Right kidney (tissue), 9 donors: Measurements from ENCODE around the gene TMEM236.
"Not testable (repeated sequence)": the region's sequence is repeated elsewhere in the genome, so short reads cannot be mapped to it uniquely, and the experiment has no call there.

ENCODE experiments used
- DNase-seq: peaks from one replicate; pipeline ENCODE4 v3.0.0-alpha.2; 2016
- long read RNA-seq, 8 donors: transcript quantifications; one replicate each; lab custom pipeline, GENCODE V29; 2026

TMEM236 gene, protein sequence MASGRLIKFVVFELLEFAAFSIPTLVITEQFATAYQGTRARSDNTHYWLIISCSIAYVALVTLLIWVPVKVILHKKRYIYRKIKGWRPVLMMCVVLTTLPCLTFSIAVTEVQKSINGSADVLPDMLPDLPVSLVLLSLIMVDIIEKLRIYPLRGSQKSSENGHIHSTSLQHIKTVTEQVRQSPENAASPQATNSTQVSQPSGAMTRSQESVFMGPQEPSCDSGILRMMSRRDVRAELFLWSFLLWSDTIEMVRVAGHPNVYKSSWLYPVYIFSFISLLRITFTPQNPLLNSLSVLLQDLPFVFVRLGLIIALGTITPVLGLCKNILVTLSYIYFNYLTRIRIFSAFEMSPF
- long read RNA-seq, donor 1 = 0 reads
- long read RNA-seq, donor 2 = 0 reads
- long read RNA-seq, donor 3 = 0 reads
- long read RNA-seq, donor 4 = 0 reads
- long read RNA-seq, donor 5 = 0 reads
- long read RNA-seq, donor 6 = 0 reads
- long read RNA-seq, donor 7 = 0 reads
- long read RNA-seq, donor 8 = 0 reads

DNA sequence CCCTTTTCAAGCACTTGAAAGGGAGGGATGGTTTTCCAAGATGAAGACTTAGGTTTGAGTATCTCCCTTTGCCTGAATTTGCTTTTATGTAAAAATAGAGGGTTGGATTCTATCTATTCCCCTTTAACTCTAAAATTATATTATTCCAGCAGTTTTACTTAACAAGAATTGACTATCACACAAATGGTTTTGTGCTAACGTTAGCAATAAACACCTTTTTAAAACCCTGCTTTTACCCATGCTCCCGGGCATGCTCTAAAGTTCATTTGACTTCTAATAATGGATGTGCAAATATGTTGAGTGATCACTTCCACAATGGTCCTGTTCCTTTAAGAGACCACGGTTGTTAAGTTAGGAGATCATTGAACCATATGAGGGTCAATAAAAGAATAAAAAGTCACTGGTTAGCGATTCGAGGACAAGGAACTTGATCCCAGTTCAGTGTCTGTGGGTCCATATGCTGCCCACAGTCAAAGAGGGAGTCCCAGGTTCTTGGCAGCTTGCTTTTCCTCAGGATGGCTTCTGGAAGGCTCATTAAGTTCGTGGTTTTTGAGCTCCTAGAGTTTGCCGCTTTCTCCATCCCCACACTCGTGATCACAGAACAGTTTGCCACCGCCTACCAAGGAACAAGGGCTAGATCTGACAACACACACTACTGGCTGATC, at the start of gene TMEM236:
Gene TMEM236 (plus strand): TSS at position 421 of the 665 bp plus-strand sequence. CDS start 95 bp downstream, at position 516.
- DNase-seq = no peak

DNA sequence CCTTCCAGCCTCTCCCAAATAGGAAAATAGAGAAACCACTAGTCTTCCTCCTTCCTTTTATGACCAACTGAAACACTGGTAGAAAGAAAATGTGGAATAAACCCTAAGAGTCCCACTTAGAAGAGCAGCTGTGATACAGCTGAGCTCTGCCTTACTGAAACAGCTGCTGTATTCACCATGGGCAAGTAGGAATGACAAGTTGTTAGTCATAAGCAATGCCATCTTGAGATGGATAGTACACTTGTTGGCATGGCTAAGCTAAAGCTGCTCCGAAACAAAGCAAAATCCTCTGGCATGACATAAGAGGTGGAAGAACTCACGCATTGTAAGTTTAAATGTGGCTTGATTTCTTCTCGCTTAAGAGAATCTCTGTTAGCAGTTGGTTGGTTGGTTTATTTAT, 48.3 kb upstream of the TMEM236 start:
- DNase-seq = no peak

DNA sequence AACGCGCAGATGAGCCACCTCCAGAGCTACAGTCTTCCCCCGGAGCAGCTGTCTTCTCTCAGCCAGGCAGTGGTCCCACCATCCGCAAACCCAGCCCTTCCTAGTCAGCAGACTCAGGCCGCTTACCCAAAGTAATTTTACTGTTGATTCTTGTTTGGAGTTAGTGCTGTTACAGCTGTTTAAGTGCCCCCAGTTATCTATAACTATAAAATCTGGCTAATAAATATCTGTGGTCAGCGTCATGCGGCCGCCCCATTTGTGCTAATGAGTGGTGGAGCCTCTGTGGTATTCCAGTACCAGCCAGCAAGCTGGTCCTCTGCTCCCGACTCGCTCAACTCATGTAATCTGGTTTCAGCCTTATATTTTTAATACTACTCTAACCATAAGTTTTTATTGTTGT, 43.2 kb upstream of the TMEM236 start:
- no peak for DNase-seq

DNA sequence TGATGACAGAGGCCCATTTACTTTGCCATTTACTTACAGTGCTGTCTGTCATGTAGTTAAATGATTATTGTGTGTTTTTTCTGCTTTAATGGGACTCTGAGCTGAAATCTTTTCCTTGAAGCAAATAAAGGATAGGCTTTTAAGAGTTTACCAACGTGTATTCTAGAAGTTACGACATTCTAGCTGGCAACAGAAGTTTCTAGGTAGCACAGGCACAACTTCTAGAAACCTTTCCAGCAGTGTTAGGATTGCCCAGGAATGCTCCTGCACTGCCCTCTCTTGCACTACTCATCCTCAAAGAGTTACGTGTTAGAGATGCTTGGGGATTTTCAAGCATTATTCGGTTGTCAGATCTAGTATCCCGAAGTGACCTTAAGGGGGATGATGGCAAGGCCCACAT, 42.5 kb upstream of the TMEM236 start:
- no peak for DNase-seq

DNA sequence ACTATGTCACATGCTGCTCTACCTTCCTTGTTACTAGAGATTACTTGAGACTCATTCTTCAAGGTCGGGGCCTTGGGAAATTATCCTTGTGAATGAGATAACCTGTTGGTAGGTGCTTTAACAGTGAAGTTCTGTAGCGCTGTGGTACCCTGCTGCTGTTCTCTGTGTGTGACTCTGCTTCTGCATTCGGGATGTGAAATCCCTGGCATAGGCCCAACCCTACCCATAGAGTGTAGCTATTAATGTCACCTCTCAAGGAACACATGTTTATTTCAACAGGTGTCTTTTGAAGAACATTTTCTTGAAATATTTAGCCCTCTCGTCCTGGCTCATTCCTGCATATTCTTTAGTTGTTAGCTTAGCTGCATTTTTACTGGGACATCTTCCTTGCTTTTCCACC, 41.8 kb upstream of the TMEM236 start:
- no peak for DNase-seq

DNA sequence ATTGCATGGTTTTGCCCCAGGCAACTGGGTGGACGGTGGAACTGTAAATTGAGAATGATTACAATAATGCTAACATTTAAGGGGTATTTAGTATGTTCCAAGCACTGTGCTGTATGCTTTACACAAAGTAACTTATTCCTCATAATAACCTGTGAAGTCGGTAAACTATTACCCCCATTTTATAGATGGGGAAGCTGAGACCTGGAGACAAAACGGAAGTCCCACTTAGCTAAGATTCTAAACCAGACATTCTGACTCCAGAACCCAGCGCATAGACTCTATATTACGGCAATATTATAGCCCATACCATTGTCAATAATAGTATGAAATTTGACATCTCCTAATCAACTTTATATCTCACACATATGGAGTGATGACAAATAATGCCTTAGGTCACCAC, 39.9 kb upstream of the TMEM236 start:
- DNase-seq = no peak

DNA sequence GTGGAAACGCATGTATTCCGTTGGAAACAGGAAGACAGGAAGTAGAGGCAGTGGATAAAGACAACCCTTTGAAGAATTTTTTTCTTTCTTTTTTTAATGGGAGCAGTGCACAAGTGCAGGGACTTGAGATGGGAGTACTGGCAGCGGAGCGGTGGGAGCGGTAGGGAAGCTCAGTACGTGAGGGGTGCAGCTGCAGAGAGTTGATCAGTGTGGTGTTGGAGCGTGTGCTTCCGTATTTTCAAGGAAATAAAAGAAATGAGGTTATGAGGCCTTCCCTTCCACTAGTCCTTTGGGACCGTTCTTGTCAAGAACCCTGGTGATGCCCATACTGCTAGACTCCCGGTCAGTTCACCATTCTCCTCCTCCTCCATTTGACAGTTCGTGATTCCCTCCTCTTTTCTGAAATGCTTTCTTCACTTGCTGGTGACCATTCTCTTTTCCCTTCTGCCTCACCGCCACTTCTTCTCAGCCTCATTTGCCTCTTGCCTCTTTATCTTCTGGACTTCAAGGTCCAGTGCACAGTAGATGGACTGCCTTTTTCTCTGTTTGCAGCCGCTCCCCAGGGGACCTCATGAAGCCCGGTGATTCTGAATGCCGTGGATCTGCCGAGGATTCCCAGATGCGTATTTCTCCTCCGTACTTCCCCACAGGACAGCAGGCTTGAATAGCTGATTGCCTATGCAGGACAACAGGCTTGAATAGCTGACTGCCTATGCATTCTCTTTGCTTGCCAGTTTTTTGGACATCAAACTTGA, 39.1 kb upstream of the TMEM236 start:
- no peak for DNase-seq

DNA sequence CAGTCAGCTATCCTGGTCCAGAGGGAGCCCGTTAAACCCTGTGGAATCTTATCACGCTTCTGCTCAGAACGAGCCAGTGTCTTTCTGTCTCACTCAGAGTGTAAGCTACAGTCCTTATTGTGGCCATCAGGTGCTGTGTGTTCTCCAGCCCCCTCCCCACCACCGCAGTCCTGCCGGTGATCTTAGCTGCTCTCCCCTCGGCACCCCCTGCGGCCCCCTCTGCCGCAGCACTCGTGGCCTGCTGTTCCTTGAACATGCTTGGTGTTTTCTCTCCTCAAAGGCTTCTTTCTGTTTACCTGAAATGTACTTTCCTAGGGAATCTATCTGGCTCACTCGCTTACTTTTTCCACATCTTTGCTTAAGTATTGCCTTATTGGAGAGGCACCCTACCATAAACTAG, 38.2 kb upstream of the TMEM236 start:
- DNase-seq = no peak

DNA sequence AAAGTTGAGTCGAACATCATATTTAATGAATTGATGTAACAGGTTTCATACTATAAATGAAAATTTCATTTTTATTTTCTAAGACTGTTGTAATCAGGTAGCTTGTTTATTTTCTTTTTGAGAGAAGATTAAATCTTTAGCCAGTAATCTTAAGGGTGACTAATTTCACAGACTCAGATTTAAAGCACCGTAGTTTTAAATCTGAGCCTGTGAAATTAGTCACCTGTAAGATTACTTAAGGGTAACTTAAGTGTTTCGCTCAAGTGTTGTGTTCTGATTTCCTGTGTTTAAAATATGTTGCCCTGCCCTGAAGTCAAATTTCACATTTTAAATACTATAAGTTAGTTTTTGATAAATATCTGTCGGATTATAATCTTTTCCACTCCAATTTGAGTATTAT, 35.8 kb upstream of the TMEM236 start:
- DNase-seq = no peak

DNA sequence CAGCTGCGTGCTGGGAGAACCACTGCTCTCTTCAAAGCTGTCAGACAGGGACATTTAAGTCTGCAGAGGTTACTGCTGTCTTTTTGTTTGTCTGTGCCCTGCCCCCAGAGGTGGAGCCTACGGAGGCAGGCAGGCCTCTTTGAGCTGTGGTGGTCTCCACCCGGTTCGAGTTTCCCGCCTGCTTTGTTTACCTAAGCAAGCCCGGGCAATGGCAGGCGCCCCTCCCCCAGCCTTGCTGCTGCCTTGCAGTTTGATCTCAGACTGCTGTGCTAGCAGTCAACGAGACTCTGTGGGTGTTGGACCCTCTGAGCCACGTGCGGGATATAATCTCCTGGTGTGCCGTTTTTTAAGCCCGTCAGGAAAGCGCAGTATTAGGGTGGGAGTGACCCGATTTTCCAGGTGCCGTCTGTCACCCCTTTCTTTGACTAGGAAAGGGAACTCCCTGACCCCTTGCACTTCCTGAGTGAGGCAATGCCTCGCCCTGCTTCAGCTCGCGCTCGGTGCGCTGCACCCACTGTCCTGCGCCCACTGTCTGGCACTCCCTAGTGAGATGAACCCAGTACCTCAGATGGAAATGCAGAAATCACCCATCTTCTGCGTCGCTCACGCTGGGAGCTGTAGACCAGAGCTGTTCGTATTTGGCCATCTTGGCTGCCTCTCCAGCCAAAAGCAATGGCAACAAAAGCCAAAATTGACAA, 29.5 kb upstream of the TMEM236 start:
- not testable (repeated sequence) for DNase-seq

DNA sequence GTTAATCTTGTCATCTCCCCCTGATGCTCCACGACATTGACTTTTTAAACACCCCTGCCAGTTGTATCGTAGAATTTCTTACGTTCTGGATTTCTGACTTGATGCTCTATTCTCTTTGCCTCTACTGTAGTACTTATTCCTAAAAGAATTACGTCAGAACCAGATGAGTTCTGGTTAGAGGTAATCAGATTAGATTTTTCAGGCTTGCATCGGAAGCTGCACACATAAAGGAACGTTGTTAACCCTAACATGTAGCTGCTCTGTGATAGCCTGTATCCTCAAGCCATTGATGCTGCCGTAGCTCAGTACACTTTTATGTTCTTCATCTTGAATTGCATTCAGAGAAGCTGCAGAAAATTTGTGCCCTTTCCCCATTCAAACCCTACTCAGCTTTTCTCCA, 26.3 kb upstream of the TMEM236 start:
- DNase-seq = no peak

DNA sequence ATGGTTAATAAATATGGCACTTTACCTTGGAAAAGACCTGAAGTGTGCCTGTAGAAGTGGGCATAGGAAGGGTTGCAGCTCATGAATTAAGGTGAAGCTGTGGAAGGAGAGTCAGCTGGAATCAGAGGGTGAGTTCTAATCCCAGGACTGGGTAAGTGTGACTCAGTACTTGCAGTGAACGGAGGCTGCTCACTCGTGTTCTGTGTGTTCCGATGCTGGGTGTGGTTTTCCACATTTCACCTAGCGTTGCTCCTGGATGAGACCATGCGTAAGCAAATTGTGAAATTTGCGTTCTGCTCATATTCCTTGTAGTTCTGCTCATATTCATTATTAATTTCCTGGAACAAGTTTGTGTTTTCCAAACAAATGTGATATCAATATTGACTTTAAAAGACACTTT, 22.4 kb upstream of the TMEM236 start:
- DNase-seq = no peak

DNA sequence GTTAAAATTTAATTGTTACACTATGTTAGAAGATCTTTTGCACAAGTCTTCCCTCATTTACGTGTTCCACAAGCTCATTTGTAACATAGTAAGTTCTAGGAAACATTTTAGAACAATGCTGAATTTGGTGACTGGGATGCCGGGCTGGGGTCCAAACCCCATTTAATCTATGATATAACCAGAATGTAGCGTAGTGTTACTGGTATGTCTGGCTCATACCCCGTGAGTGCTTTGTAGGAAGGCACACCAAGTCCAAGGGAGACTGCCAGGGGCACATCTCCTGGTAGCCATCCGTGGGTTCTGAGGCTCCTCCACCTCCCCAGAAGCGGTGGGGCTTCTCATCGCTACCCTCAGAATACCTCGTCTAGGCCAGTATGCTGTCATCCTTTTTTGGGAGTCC, 21.3 kb upstream of the TMEM236 start:
- no peak for DNase-seq

DNA sequence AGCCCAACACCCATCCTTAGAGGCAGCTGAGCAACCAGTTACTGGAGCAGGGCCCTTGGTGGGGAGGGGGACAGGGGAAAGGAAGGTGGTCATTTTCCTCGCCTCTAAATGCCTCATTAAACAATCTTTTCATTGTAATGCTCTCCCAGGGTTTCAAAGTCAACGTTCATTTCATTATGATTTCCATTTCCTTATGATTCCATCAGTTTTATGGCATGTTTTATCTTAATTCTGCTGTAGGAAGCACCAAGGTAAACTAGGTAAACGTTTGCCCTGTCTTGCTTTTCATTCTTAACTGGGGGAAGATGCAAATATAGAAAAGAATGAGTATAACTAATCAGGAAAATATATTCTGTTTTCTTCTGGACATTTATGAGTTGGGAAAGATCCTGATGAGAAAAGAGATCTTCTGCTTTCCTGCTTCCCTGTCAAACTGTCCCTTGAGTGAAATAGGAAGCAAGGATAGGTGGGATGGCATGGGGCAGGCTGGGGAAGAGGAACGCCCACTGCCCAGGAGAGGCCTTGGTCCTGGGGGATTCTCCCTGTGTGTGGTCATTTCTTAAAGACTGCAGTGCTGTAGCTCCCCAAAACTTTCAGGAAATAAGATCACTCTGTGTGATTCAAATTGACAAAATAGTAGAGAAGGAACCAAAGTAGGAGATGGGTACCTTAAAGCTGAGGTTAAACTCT, 20.5 kb upstream of the TMEM236 start:
- DNase-seq = no peak

DNA sequence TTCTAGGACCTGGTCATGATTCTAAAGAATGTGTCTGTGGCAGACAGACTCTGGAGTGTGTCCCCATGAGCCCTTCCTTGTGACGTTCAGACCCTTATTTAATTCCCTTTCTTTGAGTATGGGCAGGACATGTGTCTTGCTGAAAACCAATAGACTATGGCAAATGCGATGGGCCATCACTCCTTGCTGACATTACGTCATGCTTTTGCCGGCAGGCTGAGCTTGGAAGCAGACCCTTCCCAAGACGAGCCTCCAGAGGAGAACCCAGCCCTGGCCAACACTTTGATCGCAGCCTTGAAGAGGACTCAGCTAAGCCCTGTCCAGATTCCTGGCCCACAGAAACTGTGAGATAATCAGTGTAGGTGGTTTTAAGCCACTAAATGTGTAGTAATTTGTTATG, 18.4 kb upstream of the TMEM236 start:
- DNase-seq = no peak

DNA sequence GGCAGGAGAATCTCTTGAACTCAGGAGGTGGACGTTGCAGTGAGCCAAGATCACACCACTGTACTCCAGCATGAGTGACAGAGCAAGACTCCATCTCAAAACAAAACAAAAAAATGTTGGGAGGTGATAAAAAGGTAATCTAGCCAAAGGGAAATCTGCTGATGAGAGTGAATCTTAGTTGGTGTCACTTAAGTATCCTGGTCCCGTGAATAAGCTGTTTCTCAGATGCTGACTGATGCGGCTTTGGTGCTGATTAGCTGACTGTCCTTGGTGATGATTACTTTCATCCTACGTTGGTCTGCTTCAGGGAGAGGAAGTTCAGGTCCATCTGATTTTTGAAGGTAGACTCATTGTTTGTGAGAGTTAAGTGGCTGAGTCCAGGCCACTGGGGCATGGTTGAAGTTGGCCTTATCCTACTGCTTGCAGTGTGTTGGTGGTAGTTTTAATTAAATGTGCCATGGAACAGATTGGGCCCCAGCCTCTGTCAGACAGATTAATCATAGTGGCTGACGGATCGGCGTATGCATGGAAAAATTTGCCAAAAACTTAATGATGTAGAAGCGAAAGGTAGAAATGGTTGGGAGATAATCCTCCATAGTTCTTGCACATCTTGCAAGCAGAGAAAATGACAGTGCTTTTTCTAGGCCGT, 17.4 kb upstream of the TMEM236 start:
- DNase-seq = no peak

DNA sequence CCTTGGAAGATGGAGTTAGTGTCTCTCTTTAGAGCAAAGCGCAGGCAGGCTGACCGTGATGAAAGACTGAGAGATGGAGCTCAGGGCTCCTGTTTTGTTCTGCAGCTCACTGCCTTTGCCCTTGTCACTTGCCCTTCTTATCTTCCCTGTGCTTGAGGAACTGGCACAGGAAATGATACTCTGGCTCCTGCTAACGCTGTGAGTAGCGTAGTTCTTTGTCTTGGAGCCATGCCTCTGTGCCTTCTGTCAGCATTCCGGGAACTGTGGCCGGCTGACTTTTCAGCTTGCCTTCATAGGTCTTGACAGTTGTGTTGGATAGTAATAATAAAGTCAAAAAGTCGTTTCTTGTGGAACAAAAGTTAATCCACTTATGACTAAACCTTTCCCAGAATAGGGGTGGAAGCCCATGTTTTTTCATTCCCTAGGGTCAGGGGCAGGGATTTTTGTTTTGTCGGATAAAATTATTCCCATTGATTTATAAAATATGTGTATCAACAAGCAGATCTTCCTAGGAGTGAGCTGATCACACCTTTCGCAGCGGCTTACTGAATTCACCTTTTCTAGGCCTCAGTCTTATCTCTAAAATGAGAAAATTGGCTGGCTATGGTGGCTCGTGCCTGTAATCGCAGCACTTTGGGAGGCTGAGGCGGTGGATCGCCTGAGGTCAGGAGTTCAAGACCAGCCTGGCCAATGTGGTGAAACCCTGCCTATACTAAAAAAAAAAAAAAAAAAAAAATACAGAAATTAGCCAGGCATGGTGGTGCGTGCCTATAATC, 16.6 kb upstream of the TMEM236 start:
- DNase-seq = no peak

DNA sequence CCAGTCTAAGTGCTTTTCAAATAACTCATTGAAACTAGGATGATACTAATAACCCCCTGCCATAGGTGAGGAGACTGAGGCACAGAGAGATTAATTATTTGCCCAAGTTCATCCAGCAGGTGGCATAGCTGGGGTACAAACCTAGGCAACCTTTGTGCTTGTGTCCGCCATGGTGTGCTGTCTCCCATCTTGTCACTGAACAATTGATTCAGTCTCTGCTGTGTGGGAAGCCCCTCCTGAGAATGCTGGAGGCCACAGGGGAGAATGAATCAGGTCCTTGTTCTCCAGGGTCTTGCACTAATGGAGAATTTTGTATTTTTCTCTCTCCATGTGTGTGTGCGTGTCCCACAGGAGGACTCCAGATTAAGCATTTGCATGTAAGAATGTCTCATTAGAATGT, 15.8 kb upstream of the TMEM236 start:
- no peak for DNase-seq

DNA sequence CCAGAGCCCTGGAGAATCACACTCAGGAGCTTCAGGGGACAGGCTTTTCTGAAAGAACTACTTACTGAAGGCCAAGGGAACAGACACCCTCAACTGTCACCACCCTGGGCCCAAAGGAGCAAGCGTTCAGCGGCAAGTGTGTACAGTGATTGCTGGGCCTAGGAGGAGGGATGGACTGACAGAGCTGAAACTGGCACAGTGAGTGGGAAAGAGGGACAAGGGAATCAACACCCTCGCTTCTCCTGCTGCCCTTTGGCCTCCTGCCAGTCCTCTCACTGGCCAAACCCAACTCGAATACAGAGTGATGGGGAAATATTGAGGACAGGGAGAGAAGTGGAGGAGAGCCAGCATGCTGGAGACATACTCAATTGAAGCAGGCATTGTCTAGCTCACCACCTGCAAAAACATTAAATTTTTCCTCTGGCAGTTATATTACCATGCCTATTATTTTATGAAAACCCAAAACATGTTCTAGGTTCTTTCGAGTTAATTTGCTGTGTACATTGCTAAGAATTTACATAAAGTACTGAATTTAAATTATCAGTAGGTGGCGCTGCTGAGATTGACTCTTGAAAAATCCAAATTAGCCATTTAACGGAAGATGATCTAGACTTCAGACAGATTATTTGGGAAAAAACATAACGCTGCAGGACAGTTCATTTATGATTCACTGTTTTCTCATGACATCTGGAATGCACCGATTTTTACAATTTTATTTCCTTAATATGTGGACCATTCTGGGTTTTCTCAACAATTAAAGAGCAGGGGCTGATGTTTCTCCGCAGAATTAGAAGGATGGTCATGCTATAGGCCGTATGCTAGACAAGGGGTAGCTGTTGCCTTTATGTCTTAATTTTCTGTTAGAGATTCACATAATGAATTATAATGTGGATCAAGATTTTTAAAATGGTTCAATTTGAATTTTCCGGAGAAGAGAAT, 14.7 kb upstream of the TMEM236 start:
- no peak for DNase-seq
